PC-9 (cell line): Measurements from ENCODE around the gene PRDM16. TPM values are rescaled to one million over a fixed set of nuclear protein-coding genes. Genes with fewer than 3 reads are reported as not detected.

Source experiments
- BruUV-seq: library from RNA; stranded (reverse); fragments of 400-500 nt; replicated peaks from 2 replicates; lab custom pipeline; 2021; lab: Mats Ljungman, UMichigan
- CTCF ChIA-PET: fragments of 300-600 bp; sonication (Branson Sonifier 250); formaldehyde crosslinking; loops from one replicate; lab custom pipeline; 2022; ENCODE audit warnings: antibody characterized with exemption; lab: Charles Lee
- POLR2A ChIA-PET: fragments of 300-600 bp; sonication (Branson Sonifier 250); formaldehyde crosslinking; loops from one replicate; lab custom pipeline; 2022; ENCODE audit warnings: antibody characterized with exemption; ENCODE audit not compliant: unreplicated experiment; lab: Charles Lee
- DNase-seq, 2 experiments: peaks; one replicate each; pipeline versions ENCODE4 v3.0.0 to v3.0.0-alpha.2; 2015 to 2022; ENCODE audit warnings: mixed read lengths in 1 of 2
- H2AFZ ChIP-seq: fragments of 200-600 bp; sonication (generic); 2 replicates; pipeline ENCODE4 v1.8.1; 2017; ENCODE audit warnings: antibody characterized with exemption
- H3F3A ChIP-seq: fragments of 200-600 bp; sonication (generic); 2 replicates; pipeline ENCODE4 v1.8.1; 2017; ENCODE audit warnings: antibody characterized with exemption, mild to moderate bottlenecking, low read depth; ENCODE audit not compliant: insufficient read depth
- H3K27ac ChIP-seq: fragments of 200-600 bp; sonication (generic); 2 replicates; pipeline ENCODE4 v1.6.1; 2016; ENCODE audit warnings: mixed run types
- H3K27me3 ChIP-seq: fragments of 200-600 bp; sonication (generic); 2 replicates; pipeline ENCODE4 v1.6.1; 2016; ENCODE audit warnings: low read depth, mixed run types; ENCODE audit not compliant: insufficient read depth
- H3K36me3 ChIP-seq: fragments of 200-600 bp; sonication (generic); 2 replicates; pipeline ENCODE4 v1.6.1; 2016; ENCODE audit warnings: low read depth, mixed run types
- H3K4me1 ChIP-seq: fragments of 200-600 bp; sonication (generic); replicated peaks from 2 replicates; pipeline ENCODE4 v1.6.1; 2016; ENCODE audit warnings: mixed run types; ENCODE audit not compliant: insufficient read depth
- H3K4me2 ChIP-seq: fragments of 200-600 bp; sonication (generic); 2 replicates; pipeline ENCODE4 v1.6.1; 2017; ENCODE audit warnings: mixed run types
- H3K4me3 ChIP-seq: fragments of 200-600 bp; sonication (generic); 2 replicates; pipeline ENCODE4 v1.6.1; 2016; ENCODE audit warnings: mixed run types
- H3K79me2 ChIP-seq: fragments of 200-600 bp; sonication (generic); 2 replicates; pipeline ENCODE4 v1.6.1; 2017; ENCODE audit warnings: low read depth, mixed run types
- H3K9me2 ChIP-seq: fragments of 200-600 bp; sonication (generic); 2 replicates; pipeline ENCODE4 v1.8.1; 2017; ENCODE audit warnings: mild to moderate bottlenecking; ENCODE audit not compliant: insufficient read depth
- H3K9me3 ChIP-seq: fragments of 200-600 bp; sonication (generic); 2 replicates; pipeline ENCODE4 v1.8.1; 2016; ENCODE audit warnings: low read depth; ENCODE audit not compliant: insufficient read depth
- H4K20me1 ChIP-seq: fragments of 200-600 bp; sonication (generic); 2 replicates; pipeline ENCODE4 v1.8.1; 2017; ENCODE audit not compliant: insufficient read depth
- CTCF ChIP-seq: fragments of 200-600 bp; sonication (generic); conservative IDR thresholded peaks from 2 replicates; pipeline ENCODE4 v1.6.1; 2017; ENCODE audit warnings: mixed run types, antibody characterized with exemption, mild to moderate bottlenecking, moderate library complexity
- EZH2 ChIP-seq: fragments of 200-600 bp; sonication (generic); IDR thresholded peaks from 2 replicates; pipeline ENCODE4 v1.8.0; 2017; ENCODE audit warnings: antibody characterized with exemption, low read depth
- intact Hi-C: fragments of 100-400 bp; cut with micrococcal nuclease; formaldehyde crosslinking; loops from one replicate; pipeline ENCODE4 v1.10.0; 2022; ENCODE audit not compliant: unreplicated experiment
- total RNA-seq: library from RNA; stranded (reverse); gene quantifications from 2 replicates; pipeline ENCODE4 v1.2.3, GENCODE V29; 2021

PRDM16 gene
- total RNA-seq, 1 experiment from 2014 or later = not detected

- Histone ChIP-seq H3K4me3 (no peak overlapping the region), H3K4me1 (no peaks in the 10 kb centered on the region), H2AFZ (no peak overlapping the region), H3K9me3 (no peaks in the 10 kb centered on the region), H3F3A (no peaks in the 10 kb centered on the region), H3K27me3 (peaks cover 93% of the 10 kb centered on the region), H4K20me1 (no peaks in the 10 kb centered on the region), H3K9me2 (no peaks in the 10 kb centered on the region), H3K27ac (no peak overlapping the region), H3K36me3 (no peaks in the 10 kb centered on the region), H3K79me2 (no peaks in the 10 kb centered on the region), H3K4me2 (no peak overlapping the region)
- ChIA-PET CTCF (interaction anchor here (0.7 kb wide), 1 partner anchor 566 kb away, joined by 6 read pairs; no protein-coding TSS in a partner anchor), POLR2A (no interaction called here)
- no peak for DNase-seq
- no TSS peak for BruUV-seq
- TF ChIP-seq CTCF = no peak
- no peak for TF ChIP-seq EZH2
- intact Hi-C loops = no loop called here
Measured at GRCh38 chr1:3152143-3152542, 83.1 kb downstream of the PRDM16 start.

GRCh38 chr1:3153197-3153596 is 84.2 kb downstream of the PRDM16 start:
- BruUV-seq = no TSS peak
- TF ChIP-seq EZH2 (no peak), CTCF (no peak)
- no peaks in the 10 kb centered on the region for H4K20me1 ChIP-seq
- no peaks in the 10 kb centered on the region for H3K36me3 ChIP-seq
- H3K79me2 ChIP-seq = no peaks in the 10 kb centered on the region
- H3K4me3 ChIP-seq = no peak overlapping the region
- H3K4me2 ChIP-seq = no peak overlapping the region
- CTCF ChIA-PET = no interaction called here
- H3K9me2 ChIP-seq = no peaks in the 10 kb centered on the region
- DNase-seq = no peak
- H3K9me3 ChIP-seq = no peaks in the 10 kb centered on the region
- H3F3A ChIP-seq = no peaks in the 10 kb centered on the region
- peaks cover 93% of the 10 kb centered on the region for H3K27me3 ChIP-seq
- POLR2A ChIA-PET = no interaction called here
- H2AFZ ChIP-seq = no peak overlapping the region
- H3K27ac ChIP-seq = no peak overlapping the region
- no peaks in the 10 kb centered on the region for H3K4me1 ChIP-seq
- intact Hi-C loops = no loop called here

GRCh38 chr1:3153902-3154795 is 85.1 kb downstream of the PRDM16 start:
- Histone ChIP-seq H3K4me2 (no peak overlapping the region), H3K4me3 (no peak overlapping the region), H4K20me1 (no peaks in the 10 kb centered on the region), H3F3A (no peaks in the 10 kb centered on the region), H3K79me2 (no peaks in the 10 kb centered on the region), H3K27me3 (peaks cover 92% of the 10 kb centered on the region), H3K9me2 (no peaks in the 10 kb centered on the region), H2AFZ (no peak overlapping the region), H3K4me1 (no peaks in the 10 kb centered on the region), H3K27ac (no peak overlapping the region), H3K9me3 (no peaks in the 10 kb centered on the region), H3K36me3 (no peaks in the 10 kb centered on the region)
- BruUV-seq = no TSS peak
- CTCF ChIA-PET = no interaction called here
- TF ChIP-seq EZH2 (no peak), CTCF (no peak)
- POLR2A ChIA-PET = no interaction called here
- intact Hi-C loops = no loop called here
- no peak for DNase-seq
